Neural cell (in vitro differentiated cells): ENCODE measurements around the gene CCDC136.

Experiments used
- EP300 ChIP-seq: fragments of 450-650 bp; conservative IDR thresholded peaks from 2 replicates; pipeline ENCODE4 v1.6.1; 2014; ENCODE audit warnings: antibody characterized with exemption, mild to moderate bottlenecking, moderate library complexity; ENCODE audit not compliant: poor library complexity, severe bottlenecking
- EZH2 ChIP-seq: fragments of 200-600, 300-800 bp; shearing (Covaris generic), sonication (generic); IDR thresholded peaks from 2 replicates; pipeline ENCODE4 v1.6.1; 2014; ENCODE audit warnings: antibody characterized with exemption, low read length, borderline replicate concordance, mild to moderate bottlenecking; ENCODE audit not compliant: insufficient read depth, poor library complexity, severe bottlenecking
- MXI1 ChIP-seq: fragments of 450-650 bp; conservative IDR thresholded peaks from 2 replicates; pipeline ENCODE4 v1.6.1; 2014; ENCODE audit warnings: antibody characterized with exemption, mild to moderate bottlenecking; ENCODE audit not compliant: poor library complexity, severe bottlenecking
- POLR2AphosphoS5 ChIP-seq: IDR thresholded peaks from 2 replicates; pipeline ENCODE4 v1.6.1; 2012
- RAD21 ChIP-seq: fragments of 450-650 bp; conservative IDR thresholded peaks from 2 replicates; pipeline ENCODE4 v1.6.1; 2014; ENCODE audit warnings: antibody characterized with exemption, mild to moderate bottlenecking, moderate library complexity
- SMC3 ChIP-seq: fragments of 450-650 bp; conservative IDR thresholded peaks from 2 replicates; pipeline ENCODE4 v1.6.1; 2014; ENCODE audit warnings: antibody characterized with exemption, mild to moderate bottlenecking, moderate library complexity; ENCODE audit not compliant: poor library complexity
- TAF1 ChIP-seq: IDR thresholded peaks from 2 replicates; pipeline ENCODE4 v1.6.1; 2012; ENCODE audit warnings: low read depth
- TF ChIP-seq, protein P1 (sequence below): fragments of 450-650 bp; IDR thresholded peaks from 2 replicates; pipeline ENCODE4 v1.5.1; 2014; ENCODE audit warnings: antibody characterized with exemption, mild to moderate bottlenecking, moderate library complexity; ENCODE audit not compliant: poor library complexity, severe bottlenecking
- TF ChIP-seq, protein P2 (sequence below): IDR thresholded peaks from 2 replicates; pipeline ENCODE4 v1.6.1; 2012; ENCODE audit warnings: borderline replicate concordance

DNA sequence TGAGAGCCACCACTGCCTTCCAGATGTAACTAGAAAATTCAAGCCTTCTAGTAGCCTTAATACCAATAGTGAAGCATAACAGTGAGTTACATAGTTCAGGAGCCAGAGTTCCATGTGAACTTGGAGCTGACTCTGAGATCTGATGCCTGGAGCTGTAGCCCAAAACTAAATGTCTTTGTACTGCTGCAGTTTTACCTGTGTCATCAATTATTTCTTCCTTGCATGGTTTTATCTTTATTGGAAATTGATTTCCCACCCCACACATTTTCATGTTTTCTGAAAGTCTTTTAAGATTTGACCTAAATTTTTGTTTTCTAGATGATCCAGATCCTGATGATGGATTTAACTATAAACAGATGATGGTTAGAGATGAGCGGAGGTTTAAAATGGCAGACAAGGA, 33.2 kb upstream of the CCDC136 start:
- TF ChIP-seq, protein P1, sequence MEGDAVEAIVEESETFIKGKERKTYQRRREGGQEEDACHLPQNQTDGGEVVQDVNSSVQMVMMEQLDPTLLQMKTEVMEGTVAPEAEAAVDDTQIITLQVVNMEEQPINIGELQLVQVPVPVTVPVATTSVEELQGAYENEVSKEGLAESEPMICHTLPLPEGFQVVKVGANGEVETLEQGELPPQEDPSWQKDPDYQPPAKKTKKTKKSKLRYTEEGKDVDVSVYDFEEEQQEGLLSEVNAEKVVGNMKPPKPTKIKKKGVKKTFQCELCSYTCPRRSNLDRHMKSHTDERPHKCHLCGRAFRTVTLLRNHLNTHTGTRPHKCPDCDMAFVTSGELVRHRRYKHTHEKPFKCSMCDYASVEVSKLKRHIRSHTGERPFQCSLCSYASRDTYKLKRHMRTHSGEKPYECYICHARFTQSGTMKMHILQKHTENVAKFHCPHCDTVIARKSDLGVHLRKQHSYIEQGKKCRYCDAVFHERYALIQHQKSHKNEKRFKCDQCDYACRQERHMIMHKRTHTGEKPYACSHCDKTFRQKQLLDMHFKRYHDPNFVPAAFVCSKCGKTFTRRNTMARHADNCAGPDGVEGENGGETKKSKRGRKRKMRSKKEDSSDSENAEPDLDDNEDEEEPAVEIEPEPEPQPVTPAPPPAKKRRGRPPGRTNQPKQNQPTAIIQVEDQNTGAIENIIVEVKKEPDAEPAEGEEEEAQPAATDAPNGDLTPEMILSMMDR = no peak
- TF ChIP-seq EP300 (no peak), EZH2 (no peak), RAD21 (no peak), MXI1 (no peak), POLR2AphosphoS5 (no peak), TAF1 (no peak), SMC3 (no peak)
- TF ChIP-seq, protein P2, sequence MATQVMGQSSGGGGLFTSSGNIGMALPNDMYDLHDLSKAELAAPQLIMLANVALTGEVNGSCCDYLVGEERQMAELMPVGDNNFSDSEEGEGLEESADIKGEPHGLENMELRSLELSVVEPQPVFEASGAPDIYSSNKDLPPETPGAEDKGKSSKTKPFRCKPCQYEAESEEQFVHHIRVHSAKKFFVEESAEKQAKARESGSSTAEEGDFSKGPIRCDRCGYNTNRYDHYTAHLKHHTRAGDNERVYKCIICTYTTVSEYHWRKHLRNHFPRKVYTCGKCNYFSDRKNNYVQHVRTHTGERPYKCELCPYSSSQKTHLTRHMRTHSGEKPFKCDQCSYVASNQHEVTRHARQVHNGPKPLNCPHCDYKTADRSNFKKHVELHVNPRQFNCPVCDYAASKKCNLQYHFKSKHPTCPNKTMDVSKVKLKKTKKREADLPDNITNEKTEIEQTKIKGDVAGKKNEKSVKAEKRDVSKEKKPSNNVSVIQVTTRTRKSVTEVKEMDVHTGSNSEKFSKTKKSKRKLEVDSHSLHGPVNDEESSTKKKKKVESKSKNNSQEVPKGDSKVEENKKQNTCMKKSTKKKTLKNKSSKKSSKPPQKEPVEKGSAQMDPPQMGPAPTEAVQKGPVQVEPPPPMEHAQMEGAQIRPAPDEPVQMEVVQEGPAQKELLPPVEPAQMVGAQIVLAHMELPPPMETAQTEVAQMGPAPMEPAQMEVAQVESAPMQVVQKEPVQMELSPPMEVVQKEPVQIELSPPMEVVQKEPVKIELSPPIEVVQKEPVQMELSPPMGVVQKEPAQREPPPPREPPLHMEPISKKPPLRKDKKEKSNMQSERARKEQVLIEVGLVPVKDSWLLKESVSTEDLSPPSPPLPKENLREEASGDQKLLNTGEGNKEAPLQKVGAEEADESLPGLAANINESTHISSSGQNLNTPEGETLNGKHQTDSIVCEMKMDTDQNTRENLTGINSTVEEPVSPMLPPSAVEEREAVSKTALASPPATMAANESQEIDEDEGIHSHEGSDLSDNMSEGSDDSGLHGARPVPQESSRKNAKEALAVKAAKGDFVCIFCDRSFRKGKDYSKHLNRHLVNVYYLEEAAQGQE = no peak
